ENCODE data around the gene PRICKLE3.
A peak's percentile ranks its signal among the peaks of the same experiment; 100 is the strongest.

PRICKLE3 gene

GRCh38 chrX:49205443-49205842 is 19.3 kb upstream of the PRICKLE3 start:
- DNase-seq (ENCODE audit: low spot score): no peak

GRCh38 chrX:49204709-49205108 is 18.5 kb upstream of the PRICKLE3 start:
- no peak for DNase-seq (ENCODE audit: low spot score)

- DNase-seq (ENCODE audit: low spot score): no peak
Measured at GRCh38 chrX:49204017-49204416, 17.8 kb upstream of the PRICKLE3 start.

- no peak for DNase-seq (ENCODE audit: low spot score)
Measured at GRCh38 chrX:49203536-49203935, 17.4 kb upstream of the PRICKLE3 start.

GRCh38 chrX:49202022-49202421 is 15.8 kb upstream of the PRICKLE3 start:
- DNase-seq (ENCODE audit: low spot score): no peak

GRCh38 chrX:49199906-49200771 is 14.0 kb upstream of the PRICKLE3 start, which contains the start of gene SYP:
Gene SYP (minus strand): TSS chrX:49200193. CDS start chrX:49200186, 7 bp downstream.
- DNase-seq (ENCODE audit: low spot score): peak; percentile 90

- no peak for DNase-seq (ENCODE audit: low spot score)
Measured at GRCh38 chrX:49199315-49199595, 13.1 kb upstream of the PRICKLE3 start.

- no peak for DNase-seq (ENCODE audit: low spot score)
Measured at GRCh38 chrX:49198540-49199314, 12.6 kb upstream of the PRICKLE3 start.

GRCh38 chrX:49197543-49198087 is 11.4 kb upstream of the PRICKLE3 start:
- no peak for DNase-seq (ENCODE audit: low spot score)

- DNase-seq (ENCODE audit: low spot score): no peak
Measured at GRCh38 chrX:49193542-49193964, 7.4 kb upstream of the PRICKLE3 start.

- DNase-seq (ENCODE audit: low spot score): no peak
Measured at GRCh38 chrX:49192722-49193328, 6.7 kb upstream of the PRICKLE3 start.

GRCh38 chrX:49191574-49192011 is 5.4 kb upstream of the PRICKLE3 start:
- DNase-seq (ENCODE audit: low spot score): no peak

GRCh38 chrX:49190821-49191573 is 4.8 kb upstream of the PRICKLE3 start:
- DNase-seq (ENCODE audit: low spot score): peak; percentile 92

- no peak for DNase-seq (ENCODE audit: low spot score)
Measured at GRCh38 chrX:49189606-49190005, 3.4 kb upstream of the PRICKLE3 start.

GRCh38 chrX:49188468-49189076 is 2.4 kb upstream of the PRICKLE3 start:
- no peak for DNase-seq (ENCODE audit: low spot score)

GRCh38 chrX:49187526-49187925 is 1.4 kb upstream of the PRICKLE3 start:
- no peak for DNase-seq (ENCODE audit: low spot score)

- no peak for DNase-seq (ENCODE audit: low spot score)
Measured at GRCh38 chrX:49187028-49187394, 838 bp upstream of the PRICKLE3 start.

GRCh38 chrX:49184294-49185281 is 1.6 kb downstream of the PRICKLE3 start:
- DNase-seq (ENCODE audit: low spot score): peak; percentile 83

GRCh38 chrX:49183701-49184281 is 2.4 kb downstream of the PRICKLE3 start:
- no peak for DNase-seq (ENCODE audit: low spot score)

GRCh38 chrX:49179358-49179757 is 6.8 kb downstream of the PRICKLE3 start:
- no peak for DNase-seq (ENCODE audit: low spot score)
